ENCODE measurements around the gene IHH. TPM values are rescaled to one million over a fixed set of nuclear protein-coding genes. Genes with fewer than 3 reads are reported as not detected.

Gene IHH
- total and polyA plus RNA-seq, 2 of the 8 experiments (the other 6 are each of a cell fraction or from before 2014, with no cell fraction given): 0.03 TPM; not detected in 1

DNA sequence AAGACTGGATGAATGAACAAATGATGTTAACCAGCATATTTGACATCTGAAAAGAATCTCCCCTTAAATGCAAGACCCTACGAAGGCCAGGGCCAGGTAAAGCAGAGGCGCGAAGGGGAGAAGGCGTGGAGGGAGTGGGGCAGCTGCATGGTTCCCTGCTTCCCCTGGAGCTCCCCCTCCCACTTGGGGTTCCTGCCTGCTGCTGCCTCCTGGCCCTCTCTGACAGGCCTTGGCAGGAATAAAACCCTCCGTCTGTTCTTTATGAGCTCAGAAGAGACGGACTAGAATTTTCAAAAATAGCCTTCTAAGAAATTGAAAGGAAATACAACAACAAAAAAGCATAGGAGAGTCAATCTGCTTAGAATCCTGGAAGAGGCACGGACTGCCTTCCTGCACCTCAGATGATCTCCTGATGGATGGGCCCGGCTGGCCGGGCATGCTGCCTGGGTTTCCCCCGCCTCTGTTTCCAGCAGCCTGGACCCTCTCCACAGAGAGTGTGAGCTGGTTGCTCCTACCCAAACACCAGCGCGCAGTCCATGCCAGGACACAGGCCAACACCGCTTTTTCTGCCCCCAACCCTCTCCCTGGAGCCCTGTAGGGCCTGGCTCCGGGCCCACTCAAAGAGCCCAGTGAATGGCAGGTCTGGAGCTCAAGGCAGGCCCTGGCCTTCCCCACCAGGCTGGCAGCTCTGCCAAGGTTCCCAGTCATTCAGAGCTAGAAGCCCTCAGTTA is 43.4 kb downstream of the IHH start:
- Histone ChIP-seq H3K18ac (ENCODE audit: extremely low read depth, low read length) (no peak overlapping the region), H2BK5ac (ENCODE audit: low read depth, low read length) (no peak overlapping the region), H3K27me3 (replicated peaks in 1 of 4; ENCODE audit: control insufficient read depth in 3 of 4, extremely low read depth in 1 of 4, insufficient read depth in 3 of 4, low read length in 3 of 4) (peaks cover 0 to 8% (median 4%) of the 10 kb centered on the region in 4 experiments; a peak in 4 of 7 replicates), H3K36me3 (ENCODE audit: control insufficient read depth in 2 of 4, insufficient read depth in 4 of 4, low read length in 3 of 4) (no peaks in the 10 kb centered on the region), H2BK12ac (ENCODE audit: low read depth, low read length) (no peak overlapping the region), H2AK5ac (ENCODE audit: low read depth, low read length) (no peak overlapping the region), H3K4me1 (replicated peaks in 1 of 4; ENCODE audit: control insufficient read depth in 3 of 4, insufficient read depth in 4 of 4, low read length in 3 of 4) (no peaks in the 10 kb centered on the region), H2BK120ac (replicated peaks; ENCODE audit: low read depth, low read length) (no peak overlapping the region), H3K4ac (replicated peaks; ENCODE audit: insufficient read length, low read depth, low read length) (no peak overlapping the region), H3K79me1 (ENCODE audit: low read depth, low read length) (no peaks in the 10 kb centered on the region), H3K79me2 (ENCODE audit: control insufficient read depth in 1 of 2, insufficient read depth in 2 of 2, low read length in 2 of 2) (no peaks in the 10 kb centered on the region), H4K5ac (ENCODE audit: insufficient read length, low read depth, low read length) (no peak overlapping the region), H3K56ac (replicated peaks; ENCODE audit: insufficient read length, low read depth, low read length) (no peak overlapping the region), H3K23me2 (ENCODE audit: low read depth, low read length) (no peaks in the 10 kb centered on the region), H2AFZ (ENCODE audit: low read length) (no peak overlapping the region), H2BK15ac (ENCODE audit: low read length) (no peak overlapping the region), H3K9me3 (ENCODE audit: insufficient read depth in 2 of 2, low read depth in 1 of 2, low read length in 1 of 2) (no peaks in the 10 kb centered on the region), H2BK20ac (ENCODE audit: low read length) (no peak overlapping the region), H3K14ac (ENCODE audit: insufficient read length) (no peak overlapping the region), H3K23ac (ENCODE audit: insufficient read length) (no peak overlapping the region), H4K8ac (ENCODE audit: extremely low read depth, insufficient read depth, low read length) (no peak overlapping the region), H3K4me2 (ENCODE audit: insufficient read depth in 1 of 2, low read depth in 2 of 2, low read length in 2 of 2) (no peak overlapping the region), H3K9ac (replicated peaks in 1 of 4; ENCODE audit: extremely low read depth in 1 of 4, low read depth in 3 of 4, low read length in 3 of 4) (no peak overlapping the region), H4K91ac (replicated peaks; ENCODE audit: insufficient read length, low read length) (no peak overlapping the region), H3K27ac (ENCODE audit: low read depth, low read length) (no peak overlapping the region), H4K20me1 (replicated peaks in 1 of 2; ENCODE audit: control insufficient read depth in 1 of 2, insufficient read depth in 2 of 2, low read length in 2 of 2) (peaks cover 0 to 1% of the 10 kb centered on the region in 2 experiments), H3K4me3 (ENCODE audit: extremely low read depth in 1 of 4, insufficient read depth in 2 of 4, low read depth in 3 of 4, low read length in 4 of 4) (no peak overlapping the region)
- TF ChIP-seq RAD21 (IDR thresholded peaks at IDR 0.05 in 1 of 2, conservative IDR thresholded peaks at IDR 0.05 in 1 of 2; ENCODE audit: low read depth in 2 of 2, low read length in 2 of 2) (no peak), SRF (IDR thresholded peaks at IDR 0.05; ENCODE audit: low read depth, low read length) (no peak), JUND (IDR thresholded peaks at IDR 0.05; ENCODE audit: low read length) (no peak), RBBP5 (IDR thresholded peaks at IDR 0.05; ENCODE audit: borderline replicate concordance, low read depth, low read length) (no peak), HDAC2 (IDR thresholded peaks at IDR 0.05; ENCODE audit: borderline replicate concordance in 1 of 2, low read depth in 2 of 2, low read length in 2 of 2) (no peak), GABPA (IDR thresholded peaks at IDR 0.05; ENCODE audit: borderline replicate concordance, insufficient read depth, low read length) (no peak)
- FAIRE-seq (no peak), DNase-seq (ENCODE audit: low read depth in 1 of 2, low spot score in 2 of 2) (no peak)
- 91% methylated on average over 14 of the region's 14 CpGs; no CpG with 5 or more reads in 1 of the 2 experiments for WGBS, 2 experiments (ENCODE audit: extremely low coverage in 1 of 2, insufficient coverage in 1 of 2, insufficient read length in 1 of 2, insufficient replicate concordance in 2 of 2, low coverage in 1 of 2, low lambda C conversion rate in 2 of 2, missing lambda C conversion rate in 1 of 2)
- CTCF ChIA-PET (ENCODE audit: partially characterized antibody): interaction anchor here (0.6 to 6.9 kb wide), 14 partner anchors 9 to 436 kb away, joined by 3 to 53 read pairs (median 4); no protein-coding TSS in a partner anchor
- POLR2A ChIA-PET (ENCODE audit: partially characterized antibody): interaction anchor here (0.6 to 1.2 kb wide), 2 partner anchors 140 to 305 kb away, joined by 3 to 4 read pairs; no protein-coding TSS in a partner anchor

All from H1 (cell line).